GM21529 (cell line): ENCODE results near the gene TMEM178B.

Experiments
- ATAC-seq: cut with Tn5 transposase; IDR thresholded peaks from one replicate; pipeline ENCODE4 v1.9.1; 2021; ENCODE audit not compliant: unreplicated experiment

The TMEM178B gene

DNA sequence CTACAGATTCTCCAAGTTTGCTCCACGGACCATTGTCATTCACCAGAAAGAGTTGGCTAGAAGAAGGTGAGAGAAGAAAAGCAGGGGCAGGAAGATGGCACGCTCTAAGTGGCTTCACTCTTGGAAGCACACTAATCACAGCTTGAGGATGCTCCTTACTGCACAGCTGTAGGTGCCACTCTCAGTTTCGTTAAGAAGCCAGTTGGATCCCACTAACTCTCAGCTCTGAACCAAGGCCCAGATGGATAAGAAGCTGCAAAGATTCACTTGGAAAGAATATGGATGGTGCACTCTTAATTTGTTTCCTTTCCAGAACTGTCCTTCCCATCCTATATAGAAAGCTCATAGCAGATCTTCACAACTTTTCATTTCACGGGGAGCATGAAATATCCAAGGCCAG is 382.8 kb downstream of the TMEM178B start:
- ATAC-seq = no peak

- ATAC-seq = no peak
Observed at GRCh38 chr7:141460781-141461715, 387.2 kb downstream of the TMEM178B start.

DNA sequence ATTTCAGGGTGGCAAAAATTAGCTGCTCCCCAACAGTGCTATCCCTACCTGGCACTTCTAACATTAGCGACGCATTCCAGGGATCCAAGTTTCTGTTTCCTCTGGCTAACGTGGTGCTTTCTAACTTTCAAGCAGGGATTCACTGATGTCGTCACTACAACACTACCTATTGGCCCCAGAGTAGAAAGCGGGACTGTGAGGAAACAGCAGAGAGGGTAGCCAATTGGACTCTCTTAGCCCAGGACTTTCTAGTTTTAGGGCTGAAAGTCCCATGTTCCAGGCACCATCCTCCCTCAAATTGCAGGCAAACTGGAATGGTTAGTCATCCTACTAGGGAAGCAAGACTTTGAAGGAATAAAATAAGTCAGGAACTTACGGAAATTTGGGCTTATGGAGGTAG is 388.1 kb downstream of the TMEM178B start:
- no peak for ATAC-seq

DNA sequence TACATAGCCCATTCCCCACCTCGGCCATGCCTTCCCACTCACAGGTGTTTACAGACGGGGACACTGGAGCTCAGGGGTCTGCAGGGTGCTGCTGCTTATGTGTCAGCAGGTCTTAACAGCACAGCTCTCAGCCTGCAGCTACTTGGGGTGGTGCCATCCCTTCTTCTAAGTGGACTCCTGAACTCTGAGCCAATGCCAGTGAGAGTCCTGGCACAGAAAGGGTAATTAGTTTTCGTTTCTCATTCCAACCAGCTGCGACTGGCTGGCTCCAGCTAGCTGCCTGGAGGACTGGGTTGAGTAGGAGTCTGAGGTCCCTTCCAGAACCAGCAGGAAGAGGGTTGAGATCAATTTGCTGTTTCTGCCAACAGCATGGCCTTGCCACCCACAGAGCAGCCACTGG is 389.1 kb downstream of the TMEM178B start:
- no peak for ATAC-seq

DNA sequence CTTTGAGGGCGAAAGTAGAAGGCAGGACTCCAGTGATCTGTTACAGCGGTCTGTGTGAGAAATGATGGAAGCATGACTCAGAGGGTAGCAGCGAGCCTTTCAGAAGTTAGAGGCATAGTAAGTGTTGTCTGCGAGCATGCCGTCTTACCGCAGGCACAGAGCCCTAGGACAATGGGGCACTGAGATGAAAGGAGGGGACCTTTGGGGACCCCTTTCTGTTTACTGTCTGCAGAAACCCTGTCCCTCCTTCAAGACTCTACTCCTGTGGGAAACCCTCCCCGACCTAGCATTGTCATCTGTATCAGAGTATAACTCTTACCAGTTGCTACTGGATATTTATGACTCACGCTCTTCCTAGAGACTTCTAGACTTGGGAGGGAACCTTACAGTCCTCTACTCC is 390.1 kb downstream of the TMEM178B start:
- no peak for ATAC-seq

GRCh38 chr7:141464551-141464950 is 390.7 kb downstream of the TMEM178B start:
- ATAC-seq = no peak

DNA sequence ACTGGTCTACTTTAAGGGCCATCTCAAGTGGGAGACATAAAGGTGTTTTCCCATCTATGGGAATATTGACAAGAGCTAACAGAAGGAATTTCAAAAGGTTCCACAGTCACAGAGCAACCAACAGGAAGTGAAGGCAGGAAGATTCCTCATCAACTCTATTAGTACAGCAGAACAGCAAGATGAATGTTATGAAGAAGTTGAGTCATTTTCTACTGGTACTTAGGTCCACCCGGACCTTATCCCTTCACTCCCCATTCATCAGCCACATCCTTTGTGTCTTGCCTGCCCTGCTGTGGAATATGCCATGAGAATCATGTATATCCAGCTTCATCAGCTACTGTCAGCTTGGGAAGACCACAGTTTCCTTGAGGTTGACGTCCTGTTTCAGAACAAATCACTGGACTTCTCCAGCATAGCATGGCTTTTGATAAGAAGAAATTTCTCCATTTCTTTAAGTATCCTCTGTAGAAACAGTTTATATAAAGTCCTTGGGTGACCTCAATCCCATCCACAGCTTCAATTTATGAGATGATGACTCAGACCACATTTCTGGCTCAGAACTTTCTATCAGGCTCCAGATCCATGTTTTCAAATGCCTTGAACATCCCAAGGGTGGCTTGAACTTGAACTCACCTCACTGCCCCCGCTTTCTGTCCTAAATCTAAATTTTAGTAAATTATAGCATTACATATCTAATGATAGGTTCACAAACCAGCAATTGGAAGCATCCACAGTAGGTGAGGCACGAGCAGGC is 392.5 kb downstream of the TMEM178B start:
- no peak for ATAC-seq

- ATAC-seq = no peak
Observed at GRCh38 chr7:141468341-141468740, 394.5 kb downstream of the TMEM178B start.

GRCh38 chr7:141475679-141476078 is 401.8 kb downstream of the TMEM178B start:
- ATAC-seq = no peak

DNA sequence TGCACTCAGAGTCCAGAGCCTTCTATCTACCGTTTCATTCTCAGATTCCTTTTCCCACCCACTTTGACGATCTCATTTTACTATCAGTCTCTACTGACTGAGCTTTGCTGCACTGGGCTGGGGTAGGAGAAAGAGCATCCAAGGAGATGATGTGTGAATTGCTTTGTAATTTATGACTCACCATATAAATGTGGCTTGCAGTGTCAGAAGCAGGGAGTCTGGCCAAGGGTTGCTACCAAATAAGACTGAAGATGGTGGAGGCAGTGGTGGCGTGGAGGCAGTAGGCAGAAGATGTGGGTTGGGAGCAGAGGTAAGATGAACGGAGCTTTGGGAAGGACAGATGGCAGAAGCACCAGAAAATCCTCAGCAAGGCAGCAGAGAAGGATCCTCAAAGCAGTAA is 404.0 kb downstream of the TMEM178B start:
- no peak for ATAC-seq

- no peak for ATAC-seq
Observed at GRCh38 chr7:141478845-141479244, 405.0 kb downstream of the TMEM178B start.

- no peak for ATAC-seq
Observed at GRCh38 chr7:141480953-141481352, 407.1 kb downstream of the TMEM178B start.

DNA sequence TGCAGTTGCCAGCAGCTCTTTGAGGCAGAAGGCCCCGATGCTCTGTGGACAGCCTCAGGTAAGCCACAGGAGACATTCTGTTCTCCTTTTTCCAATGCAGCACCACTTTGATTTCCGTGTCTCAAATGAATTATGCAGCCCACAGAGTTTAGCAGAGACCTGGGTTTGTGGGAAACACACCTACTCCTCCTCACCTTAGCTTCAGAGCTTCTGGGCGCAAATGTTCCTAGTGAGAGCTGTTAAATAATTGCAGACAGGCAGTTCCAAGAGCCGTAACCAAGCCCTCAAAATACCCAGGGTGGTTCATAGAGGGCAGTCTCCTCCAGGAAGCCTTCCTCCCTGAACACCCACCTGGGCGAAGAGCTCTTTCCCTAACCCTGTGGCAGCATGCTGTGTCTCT is 408.1 kb downstream of the TMEM178B start:
- no peak for ATAC-seq

GRCh38 chr7:141483044-141483443 is 409.2 kb downstream of the TMEM178B start:
- ATAC-seq = no peak

DNA sequence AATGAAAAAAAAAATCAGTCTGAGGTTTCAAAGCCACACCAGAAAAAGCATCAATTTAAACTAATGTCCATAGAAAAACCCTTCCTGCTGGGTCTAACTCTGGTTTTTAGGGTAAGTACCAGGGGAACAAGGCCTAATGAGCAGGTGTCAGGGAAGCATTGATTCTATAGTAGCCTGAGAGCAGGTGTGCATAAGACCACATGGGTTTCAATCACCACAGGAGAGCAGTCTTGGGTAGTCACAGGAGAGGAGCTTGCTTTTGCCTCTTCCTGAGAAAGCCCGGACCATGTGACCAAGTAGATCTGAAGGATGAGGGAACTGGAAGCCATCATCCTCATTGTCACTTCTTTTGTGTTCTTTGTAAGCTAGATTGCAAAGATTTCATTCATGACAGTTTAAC is 411.0 kb downstream of the TMEM178B start:
- no peak for ATAC-seq

- no peak for ATAC-seq
Observed at GRCh38 chr7:141486959-141487358, 413.1 kb downstream of the TMEM178B start.

GRCh38 chr7:141490474-141490873 is 416.6 kb downstream of the TMEM178B start:
- no peak for ATAC-seq

- no peak for ATAC-seq
Observed at GRCh38 chr7:141495057-141495456, 421.2 kb downstream of the TMEM178B start.

GRCh38 chr7:141497391-141497790 is 423.5 kb downstream of the TMEM178B start:
- no peak for ATAC-seq

DNA sequence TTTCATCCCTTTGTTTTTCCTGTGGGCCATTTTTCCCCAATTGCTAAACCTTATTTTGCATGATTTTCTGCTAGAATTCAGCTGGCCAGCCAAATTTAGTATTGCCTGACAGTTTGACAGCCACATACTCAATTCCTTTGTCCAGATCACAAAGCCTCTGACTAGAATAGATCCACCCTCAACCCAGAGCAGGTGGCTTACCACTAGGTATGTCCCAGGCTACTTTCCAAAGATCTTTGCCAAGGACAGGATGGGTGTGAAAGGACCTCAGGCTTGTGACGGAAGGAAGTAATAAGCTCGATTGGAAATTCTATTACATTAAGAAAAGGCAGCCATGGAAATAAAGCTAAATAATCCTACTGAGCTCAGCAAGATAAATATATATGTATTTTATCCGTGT is 426.7 kb downstream of the TMEM178B start:
- no peak for ATAC-seq

- no peak for ATAC-seq
Observed at GRCh38 chr7:141501451-141501850, 427.6 kb downstream of the TMEM178B start.

DNA sequence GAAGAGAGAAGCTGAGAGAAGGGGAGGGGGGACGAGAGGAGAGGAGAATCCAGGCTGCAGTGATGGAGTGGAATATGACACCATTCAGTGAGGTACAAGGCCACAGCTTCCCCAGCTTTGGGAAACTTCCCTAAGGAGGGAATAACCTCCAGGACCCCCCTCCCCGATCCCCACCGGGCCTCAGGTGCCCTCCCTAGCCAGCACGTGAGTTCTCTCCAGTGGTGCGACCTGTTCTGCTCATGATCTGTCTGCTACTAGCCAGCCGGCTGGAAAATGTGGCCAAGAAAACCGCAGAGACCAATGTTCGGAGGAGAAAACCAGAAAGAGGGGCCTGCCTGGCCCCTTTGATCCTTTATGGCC is 437.4 kb downstream of the TMEM178B start:
- ATAC-seq = no peak
